OCI-LY3 (cell line): ENCODE results near the gene NEU2.

Source experiments
- CTCF ChIP-seq: fragments of 200-600, 300-600 bp; sonication (generic); IDR thresholded peaks from 2 replicates; pipeline ENCODE4 v1.5.1; 2014; ENCODE audit warnings: antibody characterized with exemption, low read length, low read depth
- EZH2phosphoT487 ChIP-seq: fragments of 200-600 bp; shearing (Covaris generic); IDR thresholded peaks from 2 replicates; pipeline ENCODE4 v1.6.1; 2018; ENCODE audit warnings: antibody characterized with exemption, mixed run types, low read depth

- TF ChIP-seq CTCF, result no peak
- TF ChIP-seq EZH2phosphoT487, result no peak
Observed at GRCh38 chr2:233042549-233042948, 10.1 kb downstream of the NEU2 start.
